MM.1S (cell line): ENCODE data around the gene TRAPPC11.

ENCODE experiments used
- DNase-seq: peaks from one replicate; pipeline ENCODE4 v3.0.0-alpha.2; 2015
- H2AFZ ChIP-seq: fragments of 300-600 bp; sonication (generic); 2 replicates; pipeline ENCODE4 v1.6.0; 2016; ENCODE audit warnings: antibody characterized with exemption, low read length
- H3F3A ChIP-seq: fragments of 300-600 bp; sonication (generic); 2 replicates; pipeline ENCODE4 v1.6.1; 2016; ENCODE audit warnings: mild to moderate bottlenecking, antibody characterized with exemption, low read length, moderate library complexity, mixed read lengths; ENCODE audit not compliant: insufficient read depth
- H3K27ac ChIP-seq: fragments of 300-600 bp; sonication (generic); 2 replicates; pipeline ENCODE4 v1.5.1; 2016; ENCODE audit warnings: mild to moderate bottlenecking, low read length
- H3K27me3 ChIP-seq: fragments of 300-600 bp; sonication (generic); replicated peaks from 2 replicates; pipeline ENCODE4 v1.6.0; 2016; ENCODE audit warnings: low read length; ENCODE audit not compliant: insufficient read depth
- H3K36me3 ChIP-seq: fragments of 300-600 bp; sonication (generic); replicated peaks from 2 replicates; pipeline ENCODE4 v1.6.1; 2016; ENCODE audit warnings: mild to moderate bottlenecking, low read length, mixed read lengths; ENCODE audit not compliant: insufficient read depth
- H3K4me1 ChIP-seq: fragments of 300-600 bp; sonication (generic); 2 replicates; pipeline ENCODE4 v1.6.1; 2016; ENCODE audit warnings: low read length, mixed read lengths
- H3K4me2 ChIP-seq: fragments of 300-600 bp; sonication (generic); 2 replicates; pipeline ENCODE4 v1.6.0; 2016; ENCODE audit warnings: low read depth, low read length
- H3K4me3 ChIP-seq: fragments of 300-600 bp; sonication (generic); 2 replicates; pipeline ENCODE4 v1.5.1; 2016; ENCODE audit warnings: low read length, mixed read lengths
- H3K79me2 ChIP-seq: fragments of 300-600 bp; sonication (generic); 2 replicates; pipeline ENCODE4 v1.6.1; 2016; ENCODE audit warnings: mixed run types, low read length, mixed read lengths
- H3K9ac ChIP-seq: fragments of 300-600 bp; sonication (generic); 2 replicates; pipeline ENCODE4 v1.6.1; 2016; ENCODE audit warnings: low read length, mixed read lengths
- H3K9me2 ChIP-seq: fragments of 300-600 bp; sonication (generic); replicated peaks from 2 replicates; pipeline ENCODE4 v1.6.1; 2016; ENCODE audit warnings: mild to moderate bottlenecking, low read length, mixed read lengths; ENCODE audit not compliant: insufficient read depth
- H3K9me3 ChIP-seq: fragments of 300-600 bp; sonication (generic); replicated peaks from 2 replicates; pipeline ENCODE4 v1.6.1; 2016; ENCODE audit warnings: mild to moderate bottlenecking, low read length, mixed read lengths; ENCODE audit not compliant: insufficient read depth
- H4K20me1 ChIP-seq: fragments of 300-600 bp; sonication (generic); 2 replicates; pipeline ENCODE4 v1.6.1; 2016; ENCODE audit warnings: mild to moderate bottlenecking, low read length, moderate library complexity, mixed read lengths; ENCODE audit not compliant: insufficient read depth
- EZH2 ChIP-seq: fragments of 300-600 bp; sonication (generic); optimal IDR thresholded peaks from 2 replicates; pipeline ENCODE3; 2017; ENCODE audit warnings: low read depth, mild to moderate bottlenecking, antibody characterized with exemption, low read length, mixed read lengths
- EZH2phosphoT487 ChIP-seq: fragments of 300-600 bp; sonication (generic); IDR thresholded peaks from 2 replicates; pipeline ENCODE4 v1.6.1; 2018; ENCODE audit warnings: antibody characterized with exemption, low read length
- TF ChIP-seq, protein P1 (sequence below): fragments of 300-600 bp; sonication (generic); IDR thresholded peaks from 2 replicates; pipeline ENCODE4 v1.5.1; 2016; ENCODE audit warnings: antibody characterized with exemption, low read length, mixed read lengths

TRAPPC11 gene

DNA sequence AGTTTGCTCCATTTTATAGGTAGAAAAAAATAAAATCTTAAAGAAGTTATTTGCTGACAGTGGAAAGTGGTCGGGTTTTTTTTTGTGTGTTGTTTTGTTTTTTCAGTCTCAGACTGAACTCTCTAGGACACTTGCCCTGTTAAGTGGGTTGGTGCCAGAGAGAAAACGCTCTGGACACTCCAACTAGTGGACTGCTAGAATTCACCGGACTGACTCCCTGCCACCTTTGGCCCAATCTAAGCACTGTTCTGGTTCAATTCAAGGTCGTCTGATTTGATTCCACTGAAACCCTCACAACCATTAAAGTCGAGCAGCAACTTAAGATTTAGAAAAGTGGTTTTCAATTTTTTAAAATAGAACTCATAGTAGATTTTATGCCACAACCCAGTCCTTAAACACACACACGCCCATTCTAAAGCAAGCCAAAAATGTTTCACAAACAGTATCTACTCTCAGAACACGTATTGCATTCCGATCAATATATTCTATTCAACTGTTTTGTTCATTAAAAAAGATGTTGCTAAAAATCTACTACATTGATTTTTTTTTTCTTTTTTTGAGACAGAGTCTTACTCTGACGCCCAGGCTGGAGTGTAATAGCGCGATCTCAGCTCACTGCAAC lies 27.4 kb upstream of the TRAPPC11 start:
- Histone ChIP-seq H3K9me2 (no peaks in the 10 kb centered on the region), H2AFZ (no peak overlapping the region), H3K27ac (no peak overlapping the region), H3K4me1 (no peaks in the 10 kb centered on the region), H3K36me3 (no peaks in the 10 kb centered on the region), H3K4me3 (no peak overlapping the region), H3K9me3 (no peaks in the 10 kb centered on the region), H3K9ac (no peak overlapping the region), H3F3A (no peaks in the 10 kb centered on the region), H3K79me2 (no peaks in the 10 kb centered on the region), H4K20me1 (no peaks in the 10 kb centered on the region), H3K4me2 (no peak overlapping the region), H3K27me3 (no peaks in the 10 kb centered on the region)
- DNase-seq = no peak
- TF ChIP-seq EZH2phosphoT487 = no peak
- TF ChIP-seq EZH2 = no peak
- TF ChIP-seq, protein P1, sequence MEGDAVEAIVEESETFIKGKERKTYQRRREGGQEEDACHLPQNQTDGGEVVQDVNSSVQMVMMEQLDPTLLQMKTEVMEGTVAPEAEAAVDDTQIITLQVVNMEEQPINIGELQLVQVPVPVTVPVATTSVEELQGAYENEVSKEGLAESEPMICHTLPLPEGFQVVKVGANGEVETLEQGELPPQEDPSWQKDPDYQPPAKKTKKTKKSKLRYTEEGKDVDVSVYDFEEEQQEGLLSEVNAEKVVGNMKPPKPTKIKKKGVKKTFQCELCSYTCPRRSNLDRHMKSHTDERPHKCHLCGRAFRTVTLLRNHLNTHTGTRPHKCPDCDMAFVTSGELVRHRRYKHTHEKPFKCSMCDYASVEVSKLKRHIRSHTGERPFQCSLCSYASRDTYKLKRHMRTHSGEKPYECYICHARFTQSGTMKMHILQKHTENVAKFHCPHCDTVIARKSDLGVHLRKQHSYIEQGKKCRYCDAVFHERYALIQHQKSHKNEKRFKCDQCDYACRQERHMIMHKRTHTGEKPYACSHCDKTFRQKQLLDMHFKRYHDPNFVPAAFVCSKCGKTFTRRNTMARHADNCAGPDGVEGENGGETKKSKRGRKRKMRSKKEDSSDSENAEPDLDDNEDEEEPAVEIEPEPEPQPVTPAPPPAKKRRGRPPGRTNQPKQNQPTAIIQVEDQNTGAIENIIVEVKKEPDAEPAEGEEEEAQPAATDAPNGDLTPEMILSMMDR = no peak

DNA sequence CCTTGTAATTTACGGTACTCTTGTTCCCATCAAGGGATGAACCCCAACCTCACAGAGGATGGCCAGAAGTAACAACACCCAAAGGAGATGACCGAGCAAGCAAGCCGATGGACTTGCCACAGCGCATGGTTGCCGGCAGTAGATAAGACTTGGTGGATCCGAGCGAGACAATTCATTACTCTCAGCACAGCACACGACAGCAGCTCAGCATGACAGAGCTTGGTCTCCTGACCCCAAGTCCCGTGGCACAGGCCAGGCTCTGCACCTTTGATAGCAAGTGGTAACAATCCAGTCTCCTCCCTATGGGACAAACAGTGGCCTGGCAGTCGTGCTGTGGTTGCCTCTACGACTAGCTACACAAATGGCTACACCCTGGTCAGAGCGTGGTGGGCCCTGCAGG lies 26.4 kb upstream of the TRAPPC11 start:
- Histone ChIP-seq H2AFZ (no peak overlapping the region), H3K4me1 (no peaks in the 10 kb centered on the region), H3F3A (no peaks in the 10 kb centered on the region), H3K4me2 (no peak overlapping the region), H3K79me2 (no peaks in the 10 kb centered on the region), H4K20me1 (no peaks in the 10 kb centered on the region), H3K36me3 (no peaks in the 10 kb centered on the region), H3K4me3 (no peak overlapping the region), H3K9me3 (no peaks in the 10 kb centered on the region), H3K27ac (no peak overlapping the region), H3K9me2 (no peaks in the 10 kb centered on the region), H3K9ac (no peak overlapping the region), H3K27me3 (no peaks in the 10 kb centered on the region)
- DNase-seq = no peak
- TF ChIP-seq, protein P1 = no peak
- TF ChIP-seq EZH2phosphoT487 (no peak), EZH2 (no peak)

DNA sequence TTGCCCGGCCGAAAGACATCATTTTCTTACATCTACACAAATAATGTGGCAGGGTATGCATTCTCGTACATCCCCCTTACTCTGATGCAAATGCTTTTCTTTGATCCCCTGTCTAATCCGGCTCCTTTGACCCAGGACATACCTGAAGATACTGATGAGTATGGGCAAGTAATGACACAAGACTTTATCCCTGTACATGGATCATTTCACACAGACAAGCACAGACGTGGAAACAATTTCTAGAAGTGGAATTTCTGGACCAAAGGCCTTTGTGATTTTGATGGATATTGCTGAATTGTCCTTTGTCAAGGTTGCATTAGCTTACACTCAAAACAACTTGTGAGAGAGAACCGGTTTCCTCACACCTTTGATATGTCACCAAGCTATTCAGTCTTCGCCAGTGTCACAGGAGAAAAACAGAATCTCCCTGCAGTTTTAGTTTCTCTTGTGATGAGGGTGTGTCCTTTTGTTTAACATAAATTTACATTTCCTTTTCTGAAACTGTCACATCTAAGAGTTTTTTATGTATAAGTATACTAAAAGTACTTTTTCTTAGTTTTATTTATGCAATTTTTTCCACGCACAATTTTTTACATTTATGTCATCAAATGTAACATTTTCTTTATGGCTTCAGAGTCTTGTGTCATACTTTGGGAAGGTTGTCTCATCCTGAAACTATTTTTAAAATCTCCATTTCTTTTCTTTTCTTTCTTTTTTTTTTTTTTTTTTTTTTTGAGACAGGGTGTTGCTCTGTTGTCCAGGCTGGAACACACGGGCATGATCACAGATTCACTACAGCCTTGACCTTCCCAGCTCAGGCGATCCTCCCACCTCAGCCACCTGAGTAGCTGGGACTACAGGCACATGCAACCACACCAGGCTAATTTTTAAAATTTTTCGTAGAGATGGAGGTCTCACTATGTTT lies 25.4 kb upstream of the TRAPPC11 start:
- H3K4me1 ChIP-seq = no peaks in the 10 kb centered on the region
- no peak for DNase-seq
- no peaks in the 10 kb centered on the region for H3K27me3 ChIP-seq
- H3K4me3 ChIP-seq = no peak overlapping the region
- TF ChIP-seq, protein P1 = no peak
- TF ChIP-seq EZH2phosphoT487 (no peak), EZH2 (no peak)
- H3F3A ChIP-seq = no peaks in the 10 kb centered on the region
- no peak overlapping the region for H3K9ac ChIP-seq
- H3K27ac ChIP-seq = no peak overlapping the region
- no peaks in the 10 kb centered on the region for H3K9me3 ChIP-seq
- no peaks in the 10 kb centered on the region for H3K79me2 ChIP-seq
- no peaks in the 10 kb centered on the region for H3K9me2 ChIP-seq
- no peak overlapping the region for H3K4me2 ChIP-seq
- no peak overlapping the region for H2AFZ ChIP-seq
- no peaks in the 10 kb centered on the region for H3K36me3 ChIP-seq
- no peaks in the 10 kb centered on the region for H4K20me1 ChIP-seq
